ENCODE results near the gene ARL15. TPM values are rescaled to one million over a fixed set of nuclear protein-coding genes. Genes with fewer than 3 reads are reported as not detected.
"Not testable (repeated sequence)": the region's sequence is repeated elsewhere in the genome, so short reads cannot be mapped to it uniquely, and the experiment has no call there.

ARL15 gene
- total RNA-seq, 1 donor from 2014 or later = 24.3 TPM

DNA sequence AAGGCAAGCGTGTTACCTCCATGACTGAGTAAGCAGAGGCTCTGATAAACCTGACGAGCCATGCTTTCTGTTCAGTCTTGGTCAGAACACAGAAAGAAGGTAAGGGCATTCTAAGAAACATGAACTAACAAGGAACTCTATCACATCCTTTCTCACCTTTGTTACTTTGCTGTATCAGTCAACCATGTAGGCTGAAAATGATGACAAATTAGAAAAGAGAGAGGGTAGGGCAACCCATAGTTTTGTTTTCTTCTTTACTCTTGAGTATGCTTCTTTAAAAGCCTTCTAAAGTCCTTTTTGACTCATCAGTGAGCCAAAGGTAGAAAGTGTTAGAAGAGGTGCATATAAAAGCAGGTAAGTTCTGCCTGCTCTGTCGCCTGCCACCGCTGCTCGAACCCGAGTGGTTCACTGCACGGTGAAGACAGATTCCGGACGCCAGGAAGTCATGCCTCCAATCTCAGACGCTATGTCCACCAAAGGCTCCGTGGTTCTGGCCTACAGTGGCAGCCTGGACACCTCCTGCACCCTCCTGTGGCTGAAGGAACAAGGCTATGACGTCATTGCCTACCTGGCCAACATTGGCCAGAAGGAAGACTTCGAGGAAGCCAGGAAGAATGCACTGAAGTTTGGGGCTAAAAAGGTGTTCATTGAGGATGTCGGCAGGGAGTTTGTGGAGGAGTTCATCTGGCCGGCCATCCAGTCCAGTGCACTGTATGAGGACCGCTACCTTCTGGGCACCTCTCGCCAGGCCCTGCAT is 451.5 kb downstream of the ARL15 start:
- no peak for DNase-seq (ENCODE audit: low spot score)

DNA sequence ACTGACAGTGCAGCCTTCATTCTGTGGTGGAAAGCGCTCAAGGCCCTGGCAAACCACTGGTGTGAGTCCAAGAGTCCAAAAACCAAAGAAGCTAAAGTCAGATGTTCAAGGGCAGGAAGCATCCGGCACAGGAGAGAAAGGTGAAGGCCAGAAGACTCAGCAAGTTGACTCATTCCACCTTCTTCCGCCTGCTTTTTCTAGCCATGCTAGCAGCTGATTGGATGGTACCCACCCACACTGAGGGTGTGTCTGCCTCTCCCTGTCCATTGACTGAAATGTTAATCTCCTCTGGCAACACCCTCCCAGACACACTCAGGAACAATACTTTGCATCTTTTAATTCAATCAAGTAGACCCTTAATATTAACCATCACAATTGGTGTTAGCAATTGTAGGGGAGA is 453.9 kb downstream of the ARL15 start:
- DNase-seq (ENCODE audit: low spot score) = no peak

DNA sequence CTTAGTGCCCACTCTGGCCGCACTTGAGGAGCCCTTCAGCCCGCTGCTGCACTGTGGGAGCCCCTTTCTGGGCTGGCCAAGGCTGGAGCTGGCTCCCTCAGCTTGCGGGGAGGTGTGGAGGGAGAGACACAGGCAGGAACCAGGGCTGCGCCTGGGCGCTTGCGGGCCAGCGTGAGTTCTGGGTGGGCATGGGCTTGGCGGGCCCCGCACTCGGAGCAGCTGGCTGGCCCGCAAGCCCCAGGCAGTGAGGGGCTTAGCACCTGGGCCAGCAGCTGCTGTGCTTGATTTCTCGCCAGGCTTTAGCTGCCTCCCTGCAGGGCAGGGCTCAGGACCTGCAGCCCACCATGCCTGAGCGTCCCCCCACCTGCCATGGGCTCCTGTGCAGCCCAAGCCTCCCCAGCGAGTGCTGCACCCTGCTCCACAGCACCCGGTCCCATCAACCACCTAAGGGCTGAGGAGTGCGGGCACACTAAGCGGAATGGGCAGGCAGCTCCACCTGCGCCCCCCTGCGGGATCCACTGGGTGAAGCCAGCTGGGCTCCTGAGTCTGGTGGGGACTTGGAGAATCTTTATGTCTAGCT is 473.4 kb downstream of the ARL15 start:
- not testable (repeated sequence) for DNase-seq (ENCODE audit: low spot score)

DNA sequence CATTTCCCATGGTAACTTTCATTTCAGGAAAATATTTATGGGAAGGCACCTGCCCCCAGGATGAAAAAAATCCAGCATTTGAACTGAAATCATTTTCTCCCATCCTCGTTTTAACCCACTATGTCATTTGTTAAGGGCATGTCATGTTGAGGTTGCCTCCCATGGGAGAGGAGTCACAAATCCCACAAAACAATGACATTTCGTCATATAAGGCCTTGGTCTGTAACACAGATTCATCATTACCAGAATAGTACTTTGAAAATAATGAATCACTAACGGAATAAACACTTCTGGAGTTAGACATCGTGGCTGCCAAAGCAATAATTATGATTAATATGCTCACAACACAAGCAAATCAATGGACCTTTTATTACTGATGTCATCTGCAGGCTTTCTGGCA is 475.9 kb downstream of the ARL15 start:
- DNase-seq (ENCODE audit: low spot score) = no peak

Small RNAs within 50 kb of the gene (microRNA-seq; reads per million reads assigned to microRNA genes)
- not detected for gene MIR4459 (ENCODE audit: borderline number of aligned reads)
- gene MIR581 (ENCODE audit: borderline number of aligned reads) = not detected

Other genes starting within 250 kb of the ARL15 start
- gene HSPB3, start 145.1 kb upstream of the ARL15 start, total RNA-seq = not detected
- gene SNX18, start 207.2 kb upstream of the ARL15 start, total RNA-seq = 35.3 TPM

All from mesenteric fat pad (tissue), 1 donor.